ENCODE measurements around the gene APLP2. TPM values are rescaled to one million over a fixed set of nuclear protein-coding genes. Genes with fewer than 3 reads are reported as not detected.
A peak's percentile ranks its signal among the peaks of the same experiment; 100 is the strongest.

Gene APLP2
- total and polyA plus RNA-seq, 2 of the 13 experiments (the other 11 are each of a cell fraction or from before 2014, with no cell fraction given), result 315 to 594 TPM

DNA sequence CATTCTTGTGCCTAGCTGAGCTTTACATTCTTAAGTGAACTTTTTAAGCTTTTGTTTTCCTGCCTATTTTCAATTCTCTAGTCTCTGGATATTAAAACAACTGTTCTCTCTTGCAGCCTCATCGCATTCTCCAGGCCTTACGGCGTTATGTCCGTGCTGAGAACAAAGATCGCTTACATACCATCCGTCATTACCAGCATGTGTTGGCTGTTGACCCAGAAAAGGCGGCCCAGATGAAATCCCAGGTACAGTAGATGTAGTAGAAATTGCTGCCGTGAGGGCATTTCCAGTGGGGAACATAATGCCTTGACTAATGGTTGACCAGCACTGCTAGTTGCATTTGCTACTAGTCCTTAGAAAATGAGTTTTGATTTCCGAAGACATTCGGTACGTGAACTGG is 60.2 kb downstream of the APLP2 start:
- intact Hi-C loops (cut with micrococcal nuclease; ENCODE audit: unreplicated experiment), result loop anchor here (1.0 to 5.0 kb wide), 3 partner anchors 58 to 343 kb away; no protein-coding TSS in a partner anchor
- DNase-seq (ENCODE audit: low spot score) (peak; percentile 82), ATAC-seq (peak; percentile 92), FAIRE-seq (peak; percentile 65)
- Histone ChIP-seq H3K27me3 (ENCODE audit: control insufficient read depth in 1 of 2, insufficient read depth in 2 of 2, low read length in 2 of 2) (no peaks in the 10 kb centered on the region), H3K9me3 (ENCODE audit: low read length) (no peaks in the 10 kb centered on the region), H3K79me2 (ENCODE audit: insufficient read depth, low read length) (peaks cover 14% of the 10 kb centered on the region), H3K4me3 (replicated peaks in 1 of 3; ENCODE audit: insufficient read depth in 1 of 3, low read depth in 2 of 3, low read length in 3 of 3) (no peak overlapping the region), H3K4me1 (ENCODE audit: insufficient read depth, low read length) (peaks cover 42% of the 10 kb centered on the region), H2AFZ (ENCODE audit: low read length) (no peak overlapping the region), H3K4me2 (ENCODE audit: low read depth, low read length) (peak overlapping the region; percentile 14; the same call in 1 of the 2 replicates), H3K9ac (ENCODE audit: insufficient read depth, low read depth, low read length) (peak overlapping the region; percentile 26; the same call in 1 of the 2 replicates), H3K36me3 (replicated peaks in 1 of 2; ENCODE audit: control insufficient read depth in 1 of 2, insufficient read depth in 2 of 2, low read length in 2 of 2) (peaks cover 42 to 91% of the 10 kb centered on the region in 2 experiments), H3K27ac (ENCODE audit: extremely low read length, insufficient read depth, low read length) (peak overlapping the region; percentile 60), H4K20me1 (ENCODE audit: insufficient read depth, low read length) (no peaks in the 10 kb centered on the region)
- no TSS peak for BruUV-seq (replicated peaks)
- in situ Hi-C loops (cut with HindIII; ENCODE audit: extremely low pct_ligation_motif_present, low pct_unique_long_range_greater_than_20kb), result loop anchor here (5.0 to 25.0 kb wide), 3 partner anchors 138 to 343 kb away; no protein-coding TSS in a partner anchor
- CTCF ChIA-PET (ENCODE audit: low intra/inter-chr PET ratio, low total read pairs), result no interaction called here
- POLR2A ChIA-PET, result interaction anchor here (1.2 to 3.6 kb wide), 3 partner anchors 14 to 127 kb away, joined by 4 to 28 read pairs (median 4); partner anchors contain the start of genes APLP2 and PRDM10
- 35% methylated on average over 11 of the region's 11 CpGs for WGBS (ENCODE audit: low lambda C conversion rate)
- TF ChIP-seq SOX13 (IDR thresholded peaks at IDR 0.05), result no peak
- TF ChIP-seq SOX13 (CRISPR knock-in tag; conservative IDR thresholded peaks at IDR 0.05 in 1 of 2, IDR thresholded peaks at IDR 0.05 in 1 of 2), result peak in 1 of 2 experiments; percentile 57; a peak in 2 of 4 replicates
- no peak for TF ChIP-seq ZNF234 (CRISPR knock-in tag; conservative IDR thresholded peaks at IDR 0.05)
- no peak for TF ChIP-seq DPF2 (CRISPR knock-in tag; IDR thresholded peaks at IDR 0.05; ENCODE audit: borderline replicate concordance, low read depth)
- no peak for TF ChIP-seq MIER2 (CRISPR knock-in tag; IDR thresholded peaks at IDR 0.05)
- no peak for TF ChIP-seq TP53 (CRISPR knock-in tag; conservative IDR thresholded peaks at IDR 0.05)
- TF ChIP-seq SOX6 (IDR thresholded peaks at IDR 0.05), result no peak
- TF ChIP-seq SOX6 (CRISPR knock-in tag; IDR thresholded peaks at IDR 0.05), result peak; percentile 48; the same call in 1 of the 2 replicates
- TF ChIP-seq ZNF34 (CRISPR knock-in tag; IDR thresholded peaks at IDR 0.05; ENCODE audit: borderline replicate concordance), result no peak
- TF ChIP-seq, protein P1, sequence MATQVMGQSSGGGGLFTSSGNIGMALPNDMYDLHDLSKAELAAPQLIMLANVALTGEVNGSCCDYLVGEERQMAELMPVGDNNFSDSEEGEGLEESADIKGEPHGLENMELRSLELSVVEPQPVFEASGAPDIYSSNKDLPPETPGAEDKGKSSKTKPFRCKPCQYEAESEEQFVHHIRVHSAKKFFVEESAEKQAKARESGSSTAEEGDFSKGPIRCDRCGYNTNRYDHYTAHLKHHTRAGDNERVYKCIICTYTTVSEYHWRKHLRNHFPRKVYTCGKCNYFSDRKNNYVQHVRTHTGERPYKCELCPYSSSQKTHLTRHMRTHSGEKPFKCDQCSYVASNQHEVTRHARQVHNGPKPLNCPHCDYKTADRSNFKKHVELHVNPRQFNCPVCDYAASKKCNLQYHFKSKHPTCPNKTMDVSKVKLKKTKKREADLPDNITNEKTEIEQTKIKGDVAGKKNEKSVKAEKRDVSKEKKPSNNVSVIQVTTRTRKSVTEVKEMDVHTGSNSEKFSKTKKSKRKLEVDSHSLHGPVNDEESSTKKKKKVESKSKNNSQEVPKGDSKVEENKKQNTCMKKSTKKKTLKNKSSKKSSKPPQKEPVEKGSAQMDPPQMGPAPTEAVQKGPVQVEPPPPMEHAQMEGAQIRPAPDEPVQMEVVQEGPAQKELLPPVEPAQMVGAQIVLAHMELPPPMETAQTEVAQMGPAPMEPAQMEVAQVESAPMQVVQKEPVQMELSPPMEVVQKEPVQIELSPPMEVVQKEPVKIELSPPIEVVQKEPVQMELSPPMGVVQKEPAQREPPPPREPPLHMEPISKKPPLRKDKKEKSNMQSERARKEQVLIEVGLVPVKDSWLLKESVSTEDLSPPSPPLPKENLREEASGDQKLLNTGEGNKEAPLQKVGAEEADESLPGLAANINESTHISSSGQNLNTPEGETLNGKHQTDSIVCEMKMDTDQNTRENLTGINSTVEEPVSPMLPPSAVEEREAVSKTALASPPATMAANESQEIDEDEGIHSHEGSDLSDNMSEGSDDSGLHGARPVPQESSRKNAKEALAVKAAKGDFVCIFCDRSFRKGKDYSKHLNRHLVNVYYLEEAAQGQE (IDR thresholded peaks at IDR 0.05; ENCODE audit: borderline replicate concordance in 1 of 2, low read depth in 1 of 2, low read length in 2 of 2), result no peak
- TF ChIP-seq TOPORS (CRISPR knock-in tag; IDR thresholded peaks at IDR 0.05), result no peak
- TF ChIP-seq, protein P2, sequence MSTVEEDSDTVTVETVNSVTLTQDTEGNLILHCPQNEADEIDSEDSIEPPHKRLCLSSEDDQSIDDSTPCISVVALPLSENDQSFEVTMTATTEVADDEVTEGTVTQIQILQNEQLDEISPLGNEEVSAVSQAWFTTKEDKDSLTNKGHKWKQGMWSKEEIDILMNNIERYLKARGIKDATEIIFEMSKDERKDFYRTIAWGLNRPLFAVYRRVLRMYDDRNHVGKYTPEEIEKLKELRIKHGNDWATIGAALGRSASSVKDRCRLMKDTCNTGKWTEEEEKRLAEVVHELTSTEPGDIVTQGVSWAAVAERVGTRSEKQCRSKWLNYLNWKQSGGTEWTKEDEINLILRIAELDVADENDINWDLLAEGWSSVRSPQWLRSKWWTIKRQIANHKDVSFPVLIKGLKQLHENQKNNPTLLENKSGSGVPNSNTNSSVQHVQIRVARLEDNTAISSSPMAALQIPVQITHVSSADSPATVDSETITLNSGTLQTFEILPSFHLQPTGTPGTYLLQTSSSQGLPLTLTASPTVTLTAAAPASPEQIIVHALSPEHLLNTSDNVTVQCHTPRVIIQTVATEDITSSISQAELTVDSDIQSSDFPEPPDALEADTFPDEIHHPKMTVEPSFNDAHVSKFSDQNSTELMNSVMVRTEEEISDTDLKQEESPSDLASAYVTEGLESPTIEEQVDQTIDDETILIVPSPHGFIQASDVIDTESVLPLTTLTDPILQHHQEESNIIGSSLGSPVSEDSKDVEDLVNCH (CRISPR knock-in tag; IDR thresholded peaks at IDR 0.05), result no peak
- no peak for TF ChIP-seq ZNF558 (CRISPR knock-in tag; IDR thresholded peaks at IDR 0.05; ENCODE audit: borderline replicate concordance)
- TF ChIP-seq AKAP8 (CRISPR knock-in tag; IDR thresholded peaks at IDR 0.05), result no peak
- TF ChIP-seq GZF1 (CRISPR knock-in tag; IDR thresholded peaks at IDR 0.05), result no peak
- TF ChIP-seq AGO1 (IDR thresholded peaks at IDR 0.05; ENCODE audit: low read depth, low read length, poor library complexity, severe bottlenecking), result no peak
- TF ChIP-seq NRL (CRISPR knock-in tag; IDR thresholded peaks at IDR 0.05; ENCODE audit: borderline replicate concordance), result no peak
- TF ChIP-seq KAT2B (IDR thresholded peaks at IDR 0.05; ENCODE audit: borderline replicate concordance, low read depth, low read length), result no peak

All from HepG2 (cell line).